SU-DHL-6 (cell line): Measurements from ENCODE around the gene ZNF674.

Source experiments
- CTCF ChIP-seq: fragments of 200-600 bp; sonication (generic); IDR thresholded peaks from one replicate; pipeline ENCODE4 v1.5.1; 2017; ENCODE audit warnings: antibody characterized with exemption, mild to moderate bottlenecking, low read length, moderate library complexity; ENCODE audit not compliant: insufficient read depth, poor library complexity, severe bottlenecking
- EZH2phosphoT487 ChIP-seq: fragments of 200-600 bp; sonication (generic), shearing (Covaris generic); conservative IDR thresholded peaks from 2 replicates; pipeline ENCODE4 v1.6.1; 2018; ENCODE audit warnings: mild to moderate bottlenecking, antibody characterized with exemption, low read length, moderate library complexity, mixed read lengths

GRCh38 chrX:46571423-46572339 is 26.5 kb upstream of the ZNF674 start:
- no peak for TF ChIP-seq CTCF
- no peak for TF ChIP-seq EZH2phosphoT487
